Brain microvascular endothelial cell (primary cell): ENCODE measurements around the gene PEX26.
A peak's percentile ranks its signal among the peaks of the same experiment; 100 is the strongest.
"Not testable (repeated sequence)": the region's sequence is repeated elsewhere in the genome, so short reads cannot be mapped to it uniquely, and the experiment has no call there.

Experiments used
- DNase-seq: peaks from one replicate; pipeline ENCODE4 v3.0.0-alpha.2; 2020
- H3K27ac ChIP-seq: fragments of 250-450 bp; sonication (Bioruptor Pico); 2 replicates; pipeline ENCODE4 v1.5.1; 2020; ENCODE audit warnings: mild to moderate bottlenecking, moderate library complexity
- H3K27me3 ChIP-seq: fragments of 250-450 bp; sonication (Bioruptor Pico); replicated peaks from 2 replicates; pipeline ENCODE4 v1.5.1; 2020; ENCODE audit warnings: mild to moderate bottlenecking
- H3K36me3 ChIP-seq: fragments of 250-450 bp; sonication (Bioruptor Pico); replicated peaks from 2 replicates; pipeline ENCODE4 v1.5.1; 2020; ENCODE audit warnings: mild to moderate bottlenecking
- H3K4me3 ChIP-seq: 2 replicates; pipeline ENCODE4 v1.5.1; 2011; ENCODE audit warnings: low read depth, mild to moderate bottlenecking, control low read depth, low read length, moderate library complexity
- in situ Hi-C: cut with HindIII; loops from 2 replicates; pipeline ENCODE4 v1.10.0; 2017; ENCODE audit warnings: low sequenced_read_pairs, low pct_ligation_motif_present
- TF ChIP-seq, protein P1 (sequence below): IDR thresholded peaks from 2 replicates; pipeline ENCODE4 v1.5.1; 2011; ENCODE audit warnings: low read depth, mild to moderate bottlenecking, moderate library complexity, low read length, control low read depth, inconsistent platforms; ENCODE audit errors: missing control alignments

PEX26 gene

DNA sequence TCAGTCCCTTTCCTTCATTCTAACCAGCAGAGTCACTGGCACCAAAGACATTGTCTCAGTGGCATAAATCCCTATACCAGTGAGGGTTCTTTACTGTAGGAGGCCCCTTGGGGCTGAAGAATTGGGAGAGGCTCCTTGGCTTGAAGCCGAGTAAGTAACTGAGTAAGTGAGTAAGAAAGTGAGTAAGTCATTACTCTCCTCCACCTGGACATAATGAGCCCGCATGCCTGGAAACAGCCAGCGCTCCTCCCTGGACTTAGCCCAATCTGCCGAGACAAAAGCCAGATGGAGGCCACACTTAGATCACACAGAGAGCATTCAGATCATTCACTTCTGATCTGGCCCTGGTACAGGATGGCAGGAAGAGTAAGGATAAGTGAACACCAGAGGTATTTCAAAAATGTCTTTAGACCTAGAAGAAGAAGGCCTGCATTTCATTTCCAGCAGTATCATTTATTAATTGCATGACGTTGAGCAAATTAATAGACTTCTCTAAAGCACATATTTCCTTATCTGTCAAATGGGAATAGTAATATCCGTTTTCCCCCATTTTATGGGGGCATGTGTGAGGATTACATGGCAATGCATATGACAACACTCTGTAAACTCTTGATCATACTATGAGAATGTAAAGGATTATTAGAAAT lies 45.2 kb upstream of the PEX26 start:
- no peak overlapping the region for H3K27ac ChIP-seq
- H3K27me3 ChIP-seq = no peaks in the 10 kb centered on the region
- TF ChIP-seq, protein P1, sequence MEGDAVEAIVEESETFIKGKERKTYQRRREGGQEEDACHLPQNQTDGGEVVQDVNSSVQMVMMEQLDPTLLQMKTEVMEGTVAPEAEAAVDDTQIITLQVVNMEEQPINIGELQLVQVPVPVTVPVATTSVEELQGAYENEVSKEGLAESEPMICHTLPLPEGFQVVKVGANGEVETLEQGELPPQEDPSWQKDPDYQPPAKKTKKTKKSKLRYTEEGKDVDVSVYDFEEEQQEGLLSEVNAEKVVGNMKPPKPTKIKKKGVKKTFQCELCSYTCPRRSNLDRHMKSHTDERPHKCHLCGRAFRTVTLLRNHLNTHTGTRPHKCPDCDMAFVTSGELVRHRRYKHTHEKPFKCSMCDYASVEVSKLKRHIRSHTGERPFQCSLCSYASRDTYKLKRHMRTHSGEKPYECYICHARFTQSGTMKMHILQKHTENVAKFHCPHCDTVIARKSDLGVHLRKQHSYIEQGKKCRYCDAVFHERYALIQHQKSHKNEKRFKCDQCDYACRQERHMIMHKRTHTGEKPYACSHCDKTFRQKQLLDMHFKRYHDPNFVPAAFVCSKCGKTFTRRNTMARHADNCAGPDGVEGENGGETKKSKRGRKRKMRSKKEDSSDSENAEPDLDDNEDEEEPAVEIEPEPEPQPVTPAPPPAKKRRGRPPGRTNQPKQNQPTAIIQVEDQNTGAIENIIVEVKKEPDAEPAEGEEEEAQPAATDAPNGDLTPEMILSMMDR = no peak
- H3K4me3 ChIP-seq = no peak overlapping the region
- in situ Hi-C loops = loop anchor here (25.0 kb wide), 1 partner anchor 120 kb away; no protein-coding TSS in a partner anchor
- H3K36me3 ChIP-seq = no peaks in the 10 kb centered on the region
- DNase-seq = peak; percentile 14

DNA sequence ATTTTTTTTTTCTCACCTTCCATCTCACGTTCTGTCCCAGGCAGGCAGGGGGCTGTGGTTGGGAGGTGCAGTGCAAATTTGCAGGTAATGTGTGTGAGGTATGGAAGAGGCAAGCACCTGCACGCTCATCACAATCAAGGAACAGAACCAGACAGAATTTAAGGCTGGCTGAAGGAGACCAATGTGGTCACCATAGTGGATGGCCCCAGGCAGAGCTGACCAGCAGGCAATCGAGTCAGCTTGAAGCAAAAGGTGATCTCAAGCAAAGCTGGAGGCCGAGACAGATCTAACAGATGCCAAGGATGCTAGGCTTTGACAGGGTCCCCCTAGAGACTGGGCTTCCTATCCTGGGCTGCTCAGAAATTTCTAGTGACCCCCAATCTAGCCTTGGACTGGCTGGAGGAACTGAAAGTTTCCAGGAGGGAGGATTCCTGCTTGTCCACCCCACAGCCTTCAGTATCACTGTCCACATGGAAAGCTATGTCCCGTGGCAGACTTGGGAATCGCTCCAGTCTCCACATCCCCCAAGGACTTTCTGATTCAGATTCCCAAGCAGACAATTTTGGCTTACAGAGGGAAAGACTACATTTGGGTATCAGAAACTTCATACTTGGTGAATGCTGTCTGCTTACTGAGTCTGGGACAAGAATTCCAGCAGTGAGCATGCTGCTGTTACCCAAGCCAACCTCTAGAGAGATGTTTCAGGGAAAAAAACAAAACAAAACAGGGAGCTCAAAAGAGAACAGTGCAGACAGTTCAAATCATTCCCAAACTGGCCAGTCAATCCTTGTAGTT lies 44.4 kb upstream of the PEX26 start:
- Histone ChIP-seq H3K36me3 (no peaks in the 10 kb centered on the region), H3K27ac (no peak overlapping the region), H3K27me3 (no peaks in the 10 kb centered on the region), H3K4me3 (no peak overlapping the region)
- DNase-seq = no peak
- in situ Hi-C loops = loop anchor here (25.0 kb wide), 1 partner anchor 121 kb away; no protein-coding TSS in a partner anchor
- TF ChIP-seq, protein P1 = peak; percentile 22

DNA sequence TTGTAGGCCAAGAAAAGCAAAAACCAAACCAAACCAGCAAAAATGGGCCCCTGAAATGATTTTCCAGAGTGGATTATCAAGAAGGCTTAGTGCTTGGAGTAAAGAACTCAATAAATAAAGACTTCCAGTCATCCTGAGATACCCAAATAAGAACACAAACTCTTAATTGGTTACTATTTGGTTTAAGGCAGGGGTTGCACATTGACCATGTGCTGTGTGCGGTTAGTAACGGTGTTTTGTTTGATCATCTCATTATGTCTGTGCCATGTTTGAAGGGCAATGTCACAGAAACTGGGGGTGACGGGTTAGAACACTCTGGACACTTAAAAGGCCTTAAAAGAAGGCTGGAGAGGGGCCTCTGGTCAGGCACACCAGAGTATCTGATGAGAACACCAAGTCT lies 43.7 kb upstream of the PEX26 start:
- TF ChIP-seq, protein P1 = no peak
- in situ Hi-C loops = loop anchor here (25.0 kb wide), 1 partner anchor 122 kb away; no protein-coding TSS in a partner anchor
- H3K27ac ChIP-seq = no peak overlapping the region

DNA sequence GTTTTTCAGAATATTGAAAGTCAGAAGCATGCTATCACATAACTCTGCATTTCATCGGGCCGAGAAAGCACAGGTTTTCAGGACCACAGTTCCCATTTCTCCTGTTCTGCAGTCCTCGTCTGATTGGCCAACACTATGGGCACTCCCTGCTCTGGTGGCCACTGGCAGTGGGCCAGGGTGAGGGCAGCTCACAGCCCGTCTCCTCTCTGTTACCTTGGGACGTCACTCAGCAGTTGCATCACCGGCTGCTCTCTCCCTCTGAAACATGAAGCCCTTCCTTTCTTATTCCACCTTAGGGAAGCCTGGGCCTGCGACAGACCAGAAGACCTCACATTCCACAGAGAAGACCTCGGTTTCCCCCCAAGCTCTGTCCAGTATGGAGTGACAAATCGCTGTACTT lies 42.0 kb upstream of the PEX26 start:
- in situ Hi-C loops = loop anchor here (25.0 kb wide), 1 partner anchor 123 kb away; no protein-coding TSS in a partner anchor
- Histone ChIP-seq H3K27me3 (no peaks in the 10 kb centered on the region), H3K4me3 (no peak overlapping the region), H3K36me3 (no peaks in the 10 kb centered on the region), H3K27ac (no peak overlapping the region)
- TF ChIP-seq, protein P1 = no peak
- no peak for DNase-seq

More for the DNA sequence above, 43.7 kb upstream of the PEX26 start:
- Histone ChIP-seq H3K4me3 (no peak overlapping the region), H3K27me3 (no peaks in the 10 kb centered on the region), H3K36me3 (no peaks in the 10 kb centered on the region)
- no peak for DNase-seq

DNA sequence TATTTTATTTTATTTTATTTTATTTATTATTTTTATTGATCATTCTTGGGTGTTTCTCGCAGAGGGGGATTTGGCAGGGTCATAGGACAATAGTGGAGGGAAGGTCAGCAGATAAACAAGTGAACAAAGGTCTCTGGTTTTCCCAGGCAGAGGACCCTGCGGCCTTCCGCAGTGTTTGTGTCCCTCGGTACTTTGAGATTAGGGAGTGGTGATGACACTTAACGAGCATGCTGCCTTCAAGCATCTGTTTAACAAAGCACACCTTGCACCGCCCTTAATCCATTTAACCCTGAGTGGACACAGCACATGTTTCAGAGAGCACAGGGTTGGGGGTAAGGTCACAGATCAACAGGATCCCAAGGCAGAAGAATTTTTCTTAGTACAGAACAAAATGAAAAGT lies 36.9 kb upstream of the PEX26 start:
- H3K36me3 ChIP-seq, H3K4me3 ChIP-seq, H3K27ac ChIP-seq, H3K27me3 ChIP-seq, DNase-seq: not testable (repeated sequence)
- in situ Hi-C loops = loop anchor here (25.0 kb wide), 1 partner anchor 129 kb away; no protein-coding TSS in a partner anchor

DNA sequence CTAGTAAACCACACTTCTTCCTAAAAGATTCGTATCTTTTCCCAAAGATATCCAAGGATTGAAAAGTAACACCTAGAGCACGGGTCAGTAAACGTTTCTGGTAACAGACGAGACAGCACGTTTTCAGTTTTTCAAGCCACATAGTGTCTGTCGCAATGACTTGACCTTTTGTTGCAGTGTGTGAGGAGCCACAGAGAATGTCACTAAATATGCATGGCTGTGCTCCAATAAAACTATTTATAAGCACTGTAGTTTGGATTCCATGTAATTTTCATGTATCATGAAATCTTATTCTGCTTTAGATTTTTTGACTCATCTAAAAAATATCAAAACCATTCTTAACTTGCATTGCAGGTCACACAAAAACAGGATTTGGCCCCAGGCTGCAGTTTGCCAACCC lies 35.1 kb upstream of the PEX26 start:
- no peaks in the 10 kb centered on the region for H3K27me3 ChIP-seq
- no peaks in the 10 kb centered on the region for H3K36me3 ChIP-seq
- H3K4me3 ChIP-seq = no peak overlapping the region
- in situ Hi-C loops = loop anchor here (25.0 kb wide), 1 partner anchor 130 kb away; no protein-coding TSS in a partner anchor
- no peak for DNase-seq
- no peak overlapping the region for H3K27ac ChIP-seq
- TF ChIP-seq, protein P1 = no peak
